Endothelial cell of umbilical vein (primary cell): ENCODE measurements around the gene UNC5CL.

Experiments
- EZH2 ChIP-seq: IDR thresholded peaks from 2 replicates; pipeline ENCODE4 v1.6.1; 2012; ENCODE audit warnings: borderline replicate concordance, low read depth, mild to moderate bottlenecking, moderate library complexity, low read length, inconsistent platforms; ENCODE audit not compliant: severe bottlenecking
- FOS ChIP-seq: IDR thresholded peaks from 2 replicates; pipeline ENCODE4 v1.6.1; 2011; ENCODE audit warnings: mild to moderate bottlenecking, low read length, moderate library complexity, borderline replicate concordance; ENCODE audit not compliant: insufficient read depth
- GATA2 ChIP-seq: IDR thresholded peaks from 2 replicates; pipeline ENCODE4 v1.7.0; 2011; ENCODE audit warnings: low read depth, mild to moderate bottlenecking, moderate library complexity, mixed read lengths, low read length; ENCODE audit not compliant: insufficient read length, insufficient read depth
- MYC ChIP-seq: IDR thresholded peaks from one replicate; pipeline ENCODE4 v1.6.1; 2011; ENCODE audit warnings: mild to moderate bottlenecking, low read depth, low read length
- POLR2A ChIP-seq: IDR thresholded peaks from 2 replicates; pipeline ENCODE4 v1.6.1; 2012; ENCODE audit warnings: low read depth, mild to moderate bottlenecking, control low read depth, low read length
- POLR2AphosphoS5 ChIP-seq: IDR thresholded peaks from 2 replicates; pipeline ENCODE4 v1.6.1; 2012; ENCODE audit warnings: low read depth, mild to moderate bottlenecking, control low read depth, low read length, moderate library complexity; ENCODE audit not compliant: insufficient read depth
- TF ChIP-seq, protein P1 (sequence below), 2 donors: IDR thresholded peaks; 1 replicate in 1 of 2; 2 replicates in 1 of 2; pipeline ENCODE4 v1.5.1; 2011; ENCODE audit warnings: low read length in 2 of 2, mild to moderate bottlenecking in 2 of 2, moderate library complexity in 2 of 2, control low read depth in 1 of 2, inconsistent platforms in 1 of 2, low read depth in 1 of 2; ENCODE audit not compliant: insufficient read depth in 1 of 2; ENCODE audit errors: extremely low read depth in 1 of 2

- TF ChIP-seq GATA2 = no peak
- TF ChIP-seq, protein P1, sequence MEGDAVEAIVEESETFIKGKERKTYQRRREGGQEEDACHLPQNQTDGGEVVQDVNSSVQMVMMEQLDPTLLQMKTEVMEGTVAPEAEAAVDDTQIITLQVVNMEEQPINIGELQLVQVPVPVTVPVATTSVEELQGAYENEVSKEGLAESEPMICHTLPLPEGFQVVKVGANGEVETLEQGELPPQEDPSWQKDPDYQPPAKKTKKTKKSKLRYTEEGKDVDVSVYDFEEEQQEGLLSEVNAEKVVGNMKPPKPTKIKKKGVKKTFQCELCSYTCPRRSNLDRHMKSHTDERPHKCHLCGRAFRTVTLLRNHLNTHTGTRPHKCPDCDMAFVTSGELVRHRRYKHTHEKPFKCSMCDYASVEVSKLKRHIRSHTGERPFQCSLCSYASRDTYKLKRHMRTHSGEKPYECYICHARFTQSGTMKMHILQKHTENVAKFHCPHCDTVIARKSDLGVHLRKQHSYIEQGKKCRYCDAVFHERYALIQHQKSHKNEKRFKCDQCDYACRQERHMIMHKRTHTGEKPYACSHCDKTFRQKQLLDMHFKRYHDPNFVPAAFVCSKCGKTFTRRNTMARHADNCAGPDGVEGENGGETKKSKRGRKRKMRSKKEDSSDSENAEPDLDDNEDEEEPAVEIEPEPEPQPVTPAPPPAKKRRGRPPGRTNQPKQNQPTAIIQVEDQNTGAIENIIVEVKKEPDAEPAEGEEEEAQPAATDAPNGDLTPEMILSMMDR (IDR thresholded peaks at IDR 0.05; ENCODE audit: extremely low read depth in 1 of 2, insufficient read depth in 1 of 2, low read depth in 1 of 2, low read length in 2 of 2) = no peak
- TF ChIP-seq FOS = no peak
- no peak for TF ChIP-seq EZH2
- TF ChIP-seq POLR2A = no peak
- TF ChIP-seq POLR2AphosphoS5 = no peak
- no peak for TF ChIP-seq MYC
These were observed 17.9 kb upstream of the UNC5CL start for GRCh38 chr6:41056768-41057490.
